NT2/D1 (cell line): ENCODE results near the gene TPP2.

ENCODE experiments used
- SUZ12 ChIP-seq: IDR thresholded peaks from 2 replicates; pipeline ENCODE4 v1.6.1; 2011; ENCODE audit not compliant: insufficient read length, insufficient read depth; ENCODE audit errors: extremely low read depth
- YY1 ChIP-seq: IDR thresholded peaks from 2 replicates; pipeline ENCODE4 v1.6.1; 2011; ENCODE audit not compliant: insufficient read length, insufficient read depth
- ZNF274 ChIP-seq: IDR thresholded peaks from 2 replicates; pipeline ENCODE4 v1.6.1; 2011; ENCODE audit warnings: mild to moderate bottlenecking, low read depth, low read length

GRCh38 chr13:102721800-102722231 lies 125.0 kb downstream of the TPP2 start:
- no peak for TF ChIP-seq YY1
- no peak for TF ChIP-seq ZNF274
- TF ChIP-seq SUZ12, result no peak
